Osteocyte (in vitro differentiated cells): ENCODE results near the gene CEMIP. TPM values are rescaled to one million over a fixed set of nuclear protein-coding genes. Genes with fewer than 3 reads are reported as not detected.

Source experiments
- DNase-seq: peaks from one replicate; pipeline ENCODE4 v3.0.0; 2021; ENCODE audit warnings: mixed read lengths; ENCODE audit not compliant: unreplicated experiment; ENCODE audit errors: extremely low spot score
- H3K27ac Mint-ChIP-seq: one replicate; pipeline ENCODE4 v1.8.0; 2021; ENCODE audit warnings: mild to moderate bottlenecking, mixed read lengths; ENCODE audit not compliant: unreplicated experiment
- H3K27me3 Mint-ChIP-seq: one replicate; pipeline ENCODE4 v1.8.0; 2021; ENCODE audit warnings: mixed read lengths; ENCODE audit not compliant: unreplicated experiment
- H3K36me3 Mint-ChIP-seq: one replicate; pipeline ENCODE4 v1.8.0; 2021; ENCODE audit warnings: mixed read lengths; ENCODE audit not compliant: unreplicated experiment
- H3K4me1 Mint-ChIP-seq: one replicate; pipeline ENCODE4 v1.8.0; 2021; ENCODE audit warnings: mixed read lengths; ENCODE audit not compliant: unreplicated experiment
- H3K4me3 Mint-ChIP-seq: one replicate; pipeline ENCODE4 v1.8.0; 2021; ENCODE audit warnings: mild to moderate bottlenecking, moderate library complexity, mixed read lengths; ENCODE audit not compliant: unreplicated experiment
- H3K9me3 Mint-ChIP-seq: one replicate; pipeline ENCODE4 v1.8.0; 2021; ENCODE audit warnings: mixed read lengths; ENCODE audit not compliant: unreplicated experiment
- CTCF ChIP-seq: fragments of 200-600 bp; sonication (generic); IDR thresholded peaks from 2 replicates; pipeline ENCODE4 v1.5.0; 2021; ENCODE audit warnings: antibody characterized with exemption, mild to moderate bottlenecking, moderate library complexity
- total RNA-seq: library from RNA; stranded (reverse); gene quantifications from 2 replicates; pipeline ENCODE4 v1.2.1, GENCODE V29; 2021

The CEMIP gene
- total RNA-seq, 1 donor from 2014 or later: 445 TPM

- Mint-ChIP-seq H3K9me3 (peaks cover 5% of the 10 kb centered on the region), H3K36me3 (no peaks in the 10 kb centered on the region), H3K4me1 (no peaks in the 10 kb centered on the region), H3K27ac (no peak overlapping the region), H3K4me3 (no peak overlapping the region), H3K27me3 (no peaks in the 10 kb centered on the region)
- no peak for TF ChIP-seq CTCF
- DNase-seq: no peak
Measured at GRCh38 chr15:80764535-80764934, 14.6 kb upstream of the CEMIP start.

GRCh38 chr15:80766275-80766674, 12.9 kb upstream of the CEMIP start:
- no peak for TF ChIP-seq CTCF
- no peak for DNase-seq
- Mint-ChIP-seq H3K36me3 (no peaks in the 10 kb centered on the region), H3K4me1 (no peaks in the 10 kb centered on the region), H3K4me3 (no peak overlapping the region), H3K27ac (no peak overlapping the region), H3K27me3 (no peaks in the 10 kb centered on the region), H3K9me3 (peaks cover 5% of the 10 kb centered on the region)

- no peaks in the 10 kb centered on the region for H3K27me3 Mint-ChIP-seq
- no peak overlapping the region for H3K4me3 Mint-ChIP-seq
- peaks cover 5% of the 10 kb centered on the region for H3K9me3 Mint-ChIP-seq
- no peak overlapping the region for H3K27ac Mint-ChIP-seq
- H3K4me1 Mint-ChIP-seq: peaks cover 2% of the 10 kb centered on the region
- H3K36me3 Mint-ChIP-seq: no peaks in the 10 kb centered on the region
- DNase-seq: no peak
- no peak for TF ChIP-seq CTCF
Measured at GRCh38 chr15:80768158-80768557, 11.0 kb upstream of the CEMIP start.

DNA sequence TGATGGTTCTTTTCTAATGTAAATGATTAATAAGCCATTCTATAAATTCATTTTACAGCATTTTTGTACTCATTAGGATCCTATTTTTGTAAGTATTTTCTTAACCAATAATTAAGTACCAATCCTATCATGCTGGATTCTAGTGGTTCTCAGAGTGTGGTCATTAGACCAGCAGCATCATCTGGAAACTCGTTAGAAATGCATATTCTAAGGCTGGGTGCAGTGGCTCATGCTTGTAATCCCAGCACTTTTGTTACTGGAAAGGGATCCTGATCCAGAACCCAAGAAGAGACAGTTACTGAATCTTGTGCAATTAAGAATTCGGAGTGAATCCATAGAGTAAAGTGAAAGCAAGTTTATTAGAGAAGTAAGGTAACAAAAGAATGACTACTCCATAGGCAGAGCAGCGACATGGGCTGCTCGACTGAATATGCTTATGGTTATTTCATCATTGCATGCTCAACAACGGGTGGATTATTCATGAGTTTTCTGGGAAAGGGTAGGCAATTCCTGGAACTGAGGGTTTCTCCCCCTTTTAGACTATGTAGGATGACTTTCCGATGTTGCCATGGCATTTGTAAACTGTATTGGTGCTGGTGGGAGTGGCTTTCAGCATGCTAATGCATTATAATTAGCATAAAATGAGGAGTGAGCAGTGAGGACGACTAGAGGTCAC, 9.9 kb upstream of the CEMIP start:
- DNase-seq: no peak
- Mint-ChIP-seq H3K4me1 (peaks cover 10% of the 10 kb centered on the region), H3K36me3 (no peaks in the 10 kb centered on the region), H3K27ac (no peak overlapping the region), H3K9me3 (peaks cover 5% of the 10 kb centered on the region), H3K4me3 (no peak overlapping the region), H3K27me3 (no peaks in the 10 kb centered on the region)
- no peak for TF ChIP-seq CTCF

DNA sequence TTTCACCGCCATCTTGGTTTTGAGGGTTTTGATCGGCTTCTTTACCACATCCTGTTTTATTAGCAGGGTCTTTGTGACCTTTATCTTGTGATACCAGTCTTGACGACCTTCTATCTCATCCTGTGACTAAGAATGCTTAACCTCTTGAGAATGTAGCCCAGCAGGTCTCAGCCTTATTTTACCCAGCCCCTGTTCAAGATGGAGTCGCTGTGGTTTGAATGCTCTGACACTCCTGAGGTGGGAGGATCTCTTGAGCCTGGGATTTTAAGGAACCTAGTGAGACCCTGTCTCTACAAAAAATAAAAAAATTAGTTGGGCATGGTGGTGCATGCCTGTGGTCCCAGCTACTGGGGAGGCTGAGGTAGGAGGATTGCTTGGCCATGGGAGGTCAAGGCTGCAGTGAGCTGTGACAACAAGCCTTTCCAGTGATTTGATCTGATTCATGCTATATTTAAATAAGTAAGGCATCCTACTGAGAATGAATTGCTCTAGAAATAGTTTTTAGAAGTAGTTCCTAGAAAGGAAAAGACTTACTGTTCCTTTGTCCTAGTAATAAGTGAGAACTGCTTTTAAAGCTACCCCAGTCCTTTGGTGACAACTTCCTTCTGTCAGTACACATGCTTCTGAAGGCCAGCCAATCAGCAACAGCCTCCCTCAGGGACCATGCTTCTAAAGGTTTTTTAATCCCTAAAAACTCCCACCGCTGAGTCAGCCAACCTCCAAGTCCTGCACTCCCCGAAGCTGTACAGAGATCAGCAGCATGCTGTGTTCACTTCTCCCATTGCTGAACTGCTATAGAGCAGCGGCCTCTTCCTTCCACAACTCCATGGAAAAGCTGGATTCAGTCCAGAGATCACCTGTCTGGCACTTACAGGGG, 9.1 kb upstream of the CEMIP start:
- Mint-ChIP-seq H3K36me3 (no peaks in the 10 kb centered on the region), H3K27me3 (no peaks in the 10 kb centered on the region), H3K9me3 (peaks cover 5% of the 10 kb centered on the region), H3K27ac (no peak overlapping the region), H3K4me1 (peaks cover 13% of the 10 kb centered on the region), H3K4me3 (no peak overlapping the region)
- DNase-seq: no peak
- TF ChIP-seq CTCF: no peak
